Psoas muscle (tissue), 8 donors: ENCODE data around the gene TRIM33. TPM values are rescaled to one million over a fixed set of nuclear protein-coding genes. Genes with fewer than 3 reads are reported as not detected.
A peak's percentile ranks its signal among the peaks of the same experiment; 100 is the strongest.

Experiments used
- ATAC-seq, 4 donors: fragments of 200-7000 bp; cut with Tn5 transposase; one replicate each; pipeline ENCODE4 v1.9.1; 2020; ENCODE audit warnings: moderate library complexity in 3 of 4, mild to moderate bottlenecking in 2 of 4
- DNase-seq, 2 donors: peaks; one replicate each; pipeline ENCODE4 v3.0.0-alpha.2; 2020
- H3K27ac ChIP-seq: fragments of 200-600 bp; one replicate; pipeline ENCODE4 v1.8.0; 2022
- H3K27me3 ChIP-seq, 3 donors: fragments of 200-600 bp in 1 of 3; one replicate each; pipeline versions ENCODE4 v1.6.1 to v1.8.0; 2013 to 2022; ENCODE audit warnings: low read length in 2 of 3, mild to moderate bottlenecking in 2 of 3, moderate library complexity in 1 of 3; ENCODE audit not compliant: insufficient read depth in 3 of 3
- H3K36me3 ChIP-seq, 2 donors: fragments of 200-600 bp in 1 of 2; one replicate each; pipeline versions ENCODE4 v1.6.1 to v1.8.0; 2013 to 2022; ENCODE audit warnings: low read depth in 1 of 2, mild to moderate bottlenecking in 1 of 2, moderate library complexity in 1 of 2; ENCODE audit not compliant: insufficient read depth in 1 of 2
- H3K4me1 ChIP-seq: fragments of 200-600 bp; one replicate; pipeline ENCODE4 v1.8.0; 2022
- H3K4me3 ChIP-seq: fragments of 200-600 bp; one replicate; pipeline ENCODE4 v1.8.0; 2022; ENCODE audit warnings: mild to moderate bottlenecking
- H3K9me3 ChIP-seq: fragments of 200-600 bp; one replicate; pipeline ENCODE4 v1.8.0; 2022
- CTCF ChIP-seq: fragments of 200-600 bp; IDR thresholded peaks from one replicate; pipeline ENCODE4 v1.8.0; 2022; ENCODE audit warnings: antibody characterized with exemption
- WGBS, 3 donors: extraction: QIAGEN DNeasy Blood & Tissue Kit; methylation state at CpG; one replicate each; pipeline versions ENCODE4 v1.1.6 to v1.1.7; 2013; 5-methylcytosine and 5-hydroxymethylcytosine counted together
- intact Hi-C, 2 donors: fragments of 100-400 bp; cut with DNase I; formaldehyde crosslinking; loops; one replicate each; pipeline versions ENCODE4 v1.11.0 to v1.14.2; 2022
- polyA plus RNA-seq, 3 donors: library from polyadenylated mRNA; stranded (reverse); fragments of 200-250 nt; gene quantifications; one replicate each; pipeline ENCODE4 v1.2.3, GENCODE V29; 2013
- total RNA-seq, 4 donors: library from RNA; stranded (reverse); fragmentation: NEBNext Ultra II Directional in 2 of 4; extraction: Animal tissue kit (Norgen Biotek cat#: 25700) in 2 of 4; gene quantifications; one replicate each; pipeline versions ENCODE4 v1.2.1 to v1.2.4, GENCODE V29; 2021 to 2023
- donor health status: healthy with polysubstance abuse.
- donor health status: DM: no; HTN: no; CAD: no; lungs with moderate emphysema.
- donor health status: Bipolar disorder and iron deficiency.
- donor health status: healthy.
- donor health status: DM: yes; HTN: yes; CAD: no.
- donor health status: DM: no; HTN: no; CAD: no.
- donor health status: DM: no; HTN: no; CAD: no.
- donor health status: DM: yes; HTN: yes; CAD: no.

The TRIM33 gene
- total and polyA plus RNA-seq, 7 donors: 4.6 to 22.0 (median 15.2) TPM

GRCh38 chr1:114349891-114350605 lies 161.0 kb downstream of the TRIM33 start:
- no peak overlapping the region for H3K4me3 ChIP-seq
- H3K36me3 ChIP-seq: no peaks in the 10 kb centered on the region
- no peak for ATAC-seq
- no peaks in the 10 kb centered on the region for H3K9me3 ChIP-seq
- DNase-seq: no peak
- H3K4me1 ChIP-seq: peaks cover 9% of the 10 kb centered on the region
- no peak for TF ChIP-seq CTCF
- intact Hi-C loops: loop anchor here in 1 of 2 donors (5.0 to 10.0 kb wide), 2 partner anchors 82 to 205 kb away; no protein-coding TSS in a partner anchor
- H3K27me3 ChIP-seq: no peaks in the 10 kb centered on the region
- WGBS, 3 donors: 81 to 85% (median 84%) methylated on average over 14 of the region's 14 CpGs
- no peak overlapping the region for H3K27ac ChIP-seq

DNA sequence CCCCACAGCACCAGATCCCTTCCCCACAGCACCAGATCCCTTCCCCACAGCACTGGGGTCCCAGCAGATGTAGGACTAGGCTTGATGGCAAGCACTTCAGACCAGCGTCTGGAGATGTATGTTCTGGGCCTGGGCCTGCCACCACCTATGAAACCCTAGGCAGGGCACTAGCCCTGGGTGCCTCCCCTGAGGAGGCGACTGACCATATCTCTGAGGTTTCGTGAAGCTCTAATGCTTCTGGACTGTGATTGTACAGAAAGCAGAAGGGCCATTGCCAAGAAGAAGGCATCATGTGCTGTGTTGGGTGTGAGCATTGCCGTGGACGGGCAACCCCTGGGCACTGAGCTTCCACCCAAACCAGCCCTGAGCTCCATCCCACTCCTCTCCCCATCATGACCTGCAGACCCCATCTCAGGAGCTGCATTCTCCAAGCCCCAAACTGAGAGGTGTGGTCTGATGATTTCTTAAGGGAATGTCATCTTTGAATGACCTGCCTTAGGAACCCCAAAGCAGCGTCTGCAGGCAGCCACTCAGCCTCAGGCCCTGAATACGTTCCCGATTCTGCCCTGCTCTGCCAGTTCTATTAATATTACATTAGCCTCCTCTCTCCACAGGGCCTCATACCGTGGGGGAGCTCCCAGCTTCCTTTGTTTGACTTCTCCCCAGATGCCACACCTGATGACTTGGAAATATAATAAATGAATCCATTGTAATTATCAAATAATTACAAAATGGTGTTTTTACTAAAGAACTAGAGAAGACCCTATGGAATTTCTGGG lies 163.4 kb downstream of the TRIM33 start:
- WGBS, 3 donors: 67 to 85% (median 69%) methylated on average over 9 of the region's 9 CpGs
- Histone ChIP-seq H3K27me3 (no peaks in the 10 kb centered on the region), H3K9me3 (no peaks in the 10 kb centered on the region), H3K36me3 (no peaks in the 10 kb centered on the region), H3K4me1 (peaks cover 9% of the 10 kb centered on the region), H3K4me3 (no peak overlapping the region), H3K27ac (no peak overlapping the region)
- TF ChIP-seq CTCF: no peak
- intact Hi-C loops: loop anchor here in 1 of 2 donors (2.0 to 10.0 kb wide), 3 partner anchors 85 to 705 kb away; no protein-coding TSS in a partner anchor
- DNase-seq: no peak
- no peak for ATAC-seq

DNA sequence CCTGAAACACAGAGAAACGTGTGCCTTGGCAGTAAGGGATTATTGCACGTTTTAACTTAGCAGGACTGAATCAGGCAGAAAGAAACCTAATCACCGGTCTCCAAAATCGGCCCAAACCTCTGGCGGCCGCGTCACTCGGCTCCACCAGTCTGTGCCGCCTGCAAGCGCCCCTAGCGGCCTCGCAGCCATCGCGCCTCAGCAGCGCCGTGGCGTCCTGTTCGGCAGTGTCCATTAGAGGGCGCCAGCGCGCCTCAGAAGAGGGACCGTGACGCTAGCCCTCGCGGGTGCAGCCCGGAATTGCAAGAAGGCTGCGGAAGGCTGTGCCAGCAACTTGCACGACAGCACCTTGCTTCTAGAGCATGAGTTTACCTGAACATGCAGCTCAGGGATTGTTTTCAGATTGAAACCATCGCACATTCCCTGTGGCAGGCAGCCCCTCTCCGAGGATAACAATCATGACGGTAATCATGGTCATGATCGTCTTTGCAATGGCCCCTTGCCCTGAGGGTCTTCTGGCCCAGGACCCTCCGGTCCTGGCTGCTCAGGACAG lies 164.4 kb downstream of the TRIM33 start:
- WGBS, 3 donors: 2 to 3% (median 3%) methylated on average over 33 of the region's 33 CpGs
- ATAC-seq (peak; percentile 99 to 100 (median 100)), DNase-seq (peak; percentile 94 to 98)
- H3K4me1 ChIP-seq: peaks cover 9% of the 10 kb centered on the region
- H3K27ac ChIP-seq: peak overlapping the region; percentile 54
- intact Hi-C loops: loop anchor here in 1 of 2 donors (2.0 to 10.0 kb wide), 3 partner anchors 86 to 706 kb away; no protein-coding TSS in a partner anchor
- H3K36me3 ChIP-seq: no peaks in the 10 kb centered on the region
- H3K9me3 ChIP-seq: no peaks in the 10 kb centered on the region
- H3K27me3 ChIP-seq: no peaks in the 10 kb centered on the region
- peak overlapping the region; percentile 71 for H3K4me3 ChIP-seq
- peak; percentile 100 for TF ChIP-seq CTCF

GRCh38 chr1:114345930-114346479 lies 165.0 kb downstream of the TRIM33 start:
- Histone ChIP-seq H3K27me3 (no peaks in the 10 kb centered on the region), H3K4me1 (peaks cover 9% of the 10 kb centered on the region), H3K27ac (peak overlapping the region; percentile 54), H3K4me3 (peak overlapping the region; percentile 71), H3K9me3 (no peaks in the 10 kb centered on the region), H3K36me3 (no peaks in the 10 kb centered on the region)
- ATAC-seq: peak; percentile 29 to 72 (median 42)
- peak; percentile 27 to 63 for DNase-seq
- 4 to 7% (median 4%) methylated on average over 20 to 24 of the region's 24 CpGs for WGBS, 3 donors
- TF ChIP-seq CTCF: no peak
- intact Hi-C loops: loop anchor here in 1 of 2 donors (2.0 to 10.0 kb wide), 3 partner anchors 86 to 707 kb away; no protein-coding TSS in a partner anchor
